GM10266 (cell line): ENCODE measurements around the gene SUGCT.

Experiments
- DNase-seq: peaks from one replicate; pipeline ENCODE4 v3.0.0; 2012; ENCODE audit errors: extremely low spot score
- CTCF ChIP-seq: IDR thresholded peaks from 2 replicates; pipeline ENCODE4 v1.5.1; 2012; ENCODE audit warnings: mild to moderate bottlenecking, low read depth; ENCODE audit not compliant: control insufficient read depth, insufficient read depth; ENCODE audit errors: missing control alignments

Gene SUGCT

GRCh38 chr7:40544871-40545303, 410.1 kb downstream of the SUGCT start:
- DNase-seq, result no peak
- no peak for TF ChIP-seq CTCF

- DNase-seq, result no peak
- TF ChIP-seq CTCF, result no peak
Measured at GRCh38 chr7:40545739-40546138, 410.9 kb downstream of the SUGCT start.

DNA sequence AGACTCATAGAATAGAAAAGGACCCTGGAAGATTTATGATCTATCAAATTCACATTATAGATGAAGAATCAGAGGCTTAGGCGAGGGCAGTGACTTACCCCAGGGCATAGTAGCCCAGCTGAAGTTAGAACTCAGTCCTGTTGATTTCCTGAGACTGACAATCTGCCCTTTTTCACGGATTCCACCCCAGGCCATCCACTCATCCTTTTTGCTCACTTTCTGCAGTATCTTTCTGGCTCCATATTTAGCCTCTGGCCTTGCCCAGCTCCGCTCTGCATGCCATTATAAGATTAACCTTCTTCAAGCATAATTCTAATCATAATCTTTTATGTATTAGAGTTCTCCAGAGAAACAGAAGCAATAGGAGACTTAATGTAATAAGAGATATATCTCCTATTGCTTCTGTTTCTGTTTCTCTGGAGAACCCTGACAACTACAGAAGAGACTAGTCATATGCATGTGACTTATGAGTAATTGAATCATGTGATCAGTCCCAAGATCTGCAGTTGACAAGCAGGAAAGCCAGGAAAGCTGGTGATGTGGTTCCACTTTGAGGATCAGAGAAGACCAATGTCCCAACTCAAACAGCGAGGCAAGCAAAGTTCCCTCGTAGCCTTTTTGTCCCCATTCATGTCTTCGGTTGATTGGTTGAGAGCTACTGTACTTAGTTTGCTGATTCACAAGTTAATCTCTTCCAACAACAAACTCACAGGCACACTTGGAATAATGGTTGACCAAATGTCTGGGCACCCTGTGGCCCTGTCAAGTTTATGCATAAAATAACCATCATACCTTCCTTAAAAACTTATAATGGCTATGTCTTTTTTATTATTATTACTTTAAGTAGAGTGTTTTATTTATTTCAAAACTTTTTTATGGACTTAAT, 412.1 kb downstream of the SUGCT start:
- no peak for TF ChIP-seq CTCF
- no peak for DNase-seq

DNA sequence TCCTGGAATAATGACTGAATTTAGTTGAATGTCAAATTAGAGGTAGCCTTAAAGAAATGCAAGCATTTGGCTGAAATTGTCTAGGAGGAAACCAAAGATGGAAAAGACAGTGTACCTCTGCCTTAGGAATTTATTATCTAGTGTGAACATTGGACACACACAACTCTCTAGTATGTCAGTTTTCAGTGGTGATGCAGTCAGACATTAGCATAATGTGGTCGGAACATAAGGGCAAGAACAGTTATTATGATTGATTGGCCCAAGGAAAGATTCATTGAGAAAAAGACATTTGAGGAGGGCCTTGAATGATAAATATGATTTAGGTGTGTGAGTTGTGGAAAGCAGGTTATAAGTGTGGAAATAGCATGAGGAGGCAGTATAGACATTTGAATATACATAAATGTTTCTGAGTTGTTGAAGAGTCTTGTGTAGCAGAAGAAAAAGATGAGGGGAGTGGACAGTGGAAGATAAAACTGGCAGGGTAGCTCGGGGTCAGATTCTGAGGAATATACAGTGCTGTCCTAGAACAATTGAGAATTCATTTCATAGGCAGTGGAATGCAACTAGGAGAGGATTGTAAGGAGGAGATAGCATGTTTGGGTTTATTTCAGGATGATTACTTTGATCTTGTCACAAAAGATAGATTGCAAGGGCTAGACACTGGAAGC, 414.7 kb downstream of the SUGCT start:
- no peak for TF ChIP-seq CTCF
- DNase-seq, result no peak

- TF ChIP-seq CTCF, result no peak
- no peak for DNase-seq
Measured at GRCh38 chr7:40551685-40552576, 417.1 kb downstream of the SUGCT start.

DNA sequence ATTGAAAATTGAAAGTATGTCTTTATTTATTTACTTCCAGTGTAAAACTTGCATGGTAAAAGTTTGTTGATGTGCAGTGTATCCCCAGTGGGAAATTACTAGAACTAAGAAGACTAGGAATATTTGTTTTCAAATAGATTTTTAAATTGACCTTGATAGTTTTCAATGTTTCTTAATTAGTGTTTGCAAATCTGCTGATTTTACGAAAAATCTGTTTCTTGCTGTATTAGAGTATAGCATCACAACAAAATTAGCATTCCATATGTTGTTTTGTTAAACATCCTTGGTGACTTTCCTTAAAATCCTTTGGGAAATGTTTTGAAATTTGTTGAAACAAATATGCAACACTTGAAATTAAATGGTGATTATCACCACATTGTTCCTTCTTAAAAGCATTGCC, 425.9 kb downstream of the SUGCT start:
- TF ChIP-seq CTCF, result no peak
- no peak for DNase-seq
